Measurements from ENCODE around the gene BCAR3. TPM values are rescaled to one million over a fixed set of nuclear protein-coding genes. Genes with fewer than 3 reads are reported as not detected.

The BCAR3 gene
- total RNA-seq, 1 experiment from 2014 or later = 33.9 TPM

GRCh38 chr1:93707956-93708355 lies 26.3 kb upstream of the BCAR3 start:
- ChIA-PET CTCF (interaction anchor here (0.6 kb wide), 1 partner anchor 400 kb away, joined by 4 read pairs; no protein-coding TSS in a partner anchor), POLR2A (no interaction called here)
- intact Hi-C loops (cut with micrococcal nuclease; ENCODE audit: unreplicated experiment) = no loop called here
- Histone ChIP-seq H3K9me3 (ENCODE audit: control insufficient read depth, insufficient read depth, low read depth, low read length) (no peaks in the 10 kb centered on the region), H3K36me3 (ENCODE audit: control insufficient read depth, insufficient read depth, low read length) (no peaks in the 10 kb centered on the region), H3K27me3 (ENCODE audit: control insufficient read depth, insufficient read depth, low read length) (no peaks in the 10 kb centered on the region), H3K27ac (ENCODE audit: low read length) (no peak overlapping the region), H3K4me3 (ENCODE audit: low read depth in 2 of 2, low read length in 2 of 2) (no peak overlapping the region), H3K4me1 (ENCODE audit: control insufficient read depth, insufficient read depth, low read length) (peaks cover 2% of the 10 kb centered on the region; the same call in 1 of the 2 replicates)
- TF ChIP-seq SIN3A (IDR thresholded peaks at IDR 0.05; ENCODE audit: borderline replicate concordance, insufficient read depth, low read depth, low read length) = no peak
- TF ChIP-seq REST (IDR thresholded peaks at IDR 0.05; ENCODE audit: insufficient read depth in 1 of 2, low read depth in 2 of 2, low read length in 1 of 2) = no peak
- TF ChIP-seq TCF7L2 (IDR thresholded peaks at IDR 0.05; ENCODE audit: low read depth, low read length) = no peak
- no peak for TF ChIP-seq POLR2AphosphoS5 (IDR thresholded peaks at IDR 0.05; ENCODE audit: low read depth, low read length)
- TF ChIP-seq CTCF (IDR thresholded peaks at IDR 0.05) = no peak
- no TSS peak for BruUV-seq (replicated peaks)
- in situ Hi-C loops (cut with HindIII; ENCODE audit: low pct_unique_long_range_greater_than_20kb, low sequenced_read_pairs) = no loop called here
- no peak for ATAC-seq
- DNase-seq (ENCODE audit: low read depth, low spot score) = no peak

GRCh38 chr1:93705892-93706500 lies 24.4 kb upstream of the BCAR3 start:
- no peak for DNase-seq (ENCODE audit: low read depth, low spot score)
- ATAC-seq = no peak
- CTCF ChIA-PET = interaction anchor here (0.6 kb wide), 1 partner anchor 8 kb away, joined by 5 read pairs; no protein-coding TSS in a partner anchor
- in situ Hi-C loops (cut with HindIII; ENCODE audit: low pct_unique_long_range_greater_than_20kb, low sequenced_read_pairs) (no loop called here), intact Hi-C loops (cut with micrococcal nuclease; ENCODE audit: unreplicated experiment) (no loop called here)
- TF ChIP-seq REST (IDR thresholded peaks at IDR 0.05; ENCODE audit: insufficient read depth in 1 of 2, low read depth in 2 of 2, low read length in 1 of 2) (no peak), CTCF (IDR thresholded peaks at IDR 0.05) (no peak), POLR2AphosphoS5 (IDR thresholded peaks at IDR 0.05; ENCODE audit: low read depth, low read length) (no peak), SIN3A (IDR thresholded peaks at IDR 0.05; ENCODE audit: borderline replicate concordance, insufficient read depth, low read depth, low read length) (no peak), TCF7L2 (IDR thresholded peaks at IDR 0.05; ENCODE audit: low read depth, low read length) (no peak)
- Histone ChIP-seq H3K4me3 (ENCODE audit: low read depth in 2 of 2, low read length in 2 of 2) (no peak overlapping the region), H3K27me3 (ENCODE audit: control insufficient read depth, insufficient read depth, low read length) (no peaks in the 10 kb centered on the region), H3K27ac (ENCODE audit: low read length) (no peak overlapping the region), H3K4me1 (ENCODE audit: control insufficient read depth, insufficient read depth, low read length) (peaks cover 15% of the 10 kb centered on the region), H3K36me3 (ENCODE audit: control insufficient read depth, insufficient read depth, low read length) (no peaks in the 10 kb centered on the region), H3K9me3 (ENCODE audit: control insufficient read depth, insufficient read depth, low read depth, low read length) (no peaks in the 10 kb centered on the region)
- BruUV-seq (replicated peaks) = no TSS peak
- POLR2A ChIA-PET = no interaction called here

Measured in Panc1 (cell line).